Aorta (tissue), 5 donors: ENCODE measurements around the gene SPIB. TPM values are rescaled to one million over a fixed set of nuclear protein-coding genes. Genes with fewer than 3 reads are reported as not detected.

Source experiments
- ATAC-seq: fragments of 200-7000 bp; cut with Tn5 transposase; one replicate; pipeline ENCODE4 v1.9.1; 2022; ENCODE audit warnings: moderate library complexity; ENCODE audit not compliant: low FRiP score
- DNase-seq, 2 donors: peaks; one replicate each; pipeline ENCODE4 v3.0.0-alpha.2; 2020
- H3K27ac ChIP-seq, 2 donors: one replicate each; pipeline ENCODE4 v1.5.1; 2013; ENCODE audit warnings: low read length in 2 of 2, mild to moderate bottlenecking in 2 of 2, moderate library complexity in 2 of 2, control low read depth in 1 of 2, inconsistent platforms in 1 of 2, low read depth in 1 of 2
- H3K27me3 ChIP-seq, 2 donors: one replicate each; pipeline ENCODE4 v1.6.1; 2013; ENCODE audit warnings: control low read depth in 1 of 2, low read length in 1 of 2, mild to moderate bottlenecking in 1 of 2, moderate library complexity in 1 of 2; ENCODE audit not compliant: insufficient read depth in 2 of 2, control insufficient read depth in 1 of 2
- H3K36me3 ChIP-seq, 2 donors: one replicate each; pipeline ENCODE4 v1.6.1; 2013; ENCODE audit warnings: control low read depth in 1 of 2, low read length in 1 of 2, mild to moderate bottlenecking in 1 of 2; ENCODE audit not compliant: insufficient read depth in 2 of 2, control insufficient read depth in 1 of 2
- H3K4me1 ChIP-seq, 2 donors: one replicate each; pipeline ENCODE4 v1.6.1; 2013; ENCODE audit warnings: low read length in 2 of 2, control low read depth in 1 of 2, mild to moderate bottlenecking in 1 of 2, moderate library complexity in 1 of 2; ENCODE audit not compliant: insufficient read depth in 2 of 2, control insufficient read depth in 1 of 2
- H3K4me3 ChIP-seq, 2 donors: one replicate each; pipeline ENCODE4 v1.5.1; 2013; ENCODE audit warnings: low read length in 2 of 2, control low read depth in 1 of 2, mild to moderate bottlenecking in 1 of 2
- H3K9me3 ChIP-seq: one replicate; pipeline ENCODE4 v1.6.1; 2013; ENCODE audit warnings: mild to moderate bottlenecking, low read length; ENCODE audit not compliant: control insufficient read depth
- WGBS, 2 donors: extraction: QIAGEN DNeasy Blood & Tissue Kit; methylation state at CpG; one replicate each; pipeline ENCODE4 v1.1.7; 2013; 5-methylcytosine and 5-hydroxymethylcytosine counted together
- intact Hi-C, 2 donors: fragments of 100-400 bp; cut with DNase I; formaldehyde crosslinking; loops; one replicate each; pipeline versions ENCODE4 v1.14.2 to v1.15.0; 2022
- polyA plus RNA-seq, 2 donors: library from polyadenylated mRNA; stranded (reverse); fragments of 200-250 nt; gene quantifications; one replicate each; pipeline ENCODE4 v1.2.3, GENCODE V29; 2013
- total RNA-seq, 2 donors: library from RNA; stranded (reverse); fragmentation: NEBNext Ultra II Directional; extraction: Animal tissue kit (Norgen Biotek cat#: 25700); gene quantifications; one replicate each; pipeline ENCODE4 v1.2.1, GENCODE V29; 2021
- donor health status: healthy with polysubstance abuse.
- donor health status: Bipolar disorder and iron deficiency.
- donor health status: DM: no; HTN: no; CAD: no.
- donor health status: DM: no; HTN: no; CAD: no.
- donor health status: DM: yes; HTN: yes; CAD: no.

Gene SPIB
- total and polyA plus RNA-seq, 4 donors = 0.05 to 5.1 (median 0.55) TPM

GRCh38 chr19:50422397-50423278 is 3.9 kb downstream of the SPIB start:
- no peaks in the 10 kb centered on the region for H3K27me3 ChIP-seq
- ATAC-seq = no peak

GRCh38 chr19:50423279-50424113 is 4.8 kb downstream of the SPIB start:
- H3K4me1 ChIP-seq = no peaks in the 10 kb centered on the region
- intact Hi-C loops = no loop called here
- H3K36me3 ChIP-seq = no peaks in the 10 kb centered on the region
- DNase-seq (no peak), ATAC-seq (no peak)
- no peaks in the 10 kb centered on the region for H3K27me3 ChIP-seq
- 85 to 86% methylated on average over 22 of the region's 22 CpGs for WGBS, 2 donors
- no peak overlapping the region for H3K27ac ChIP-seq
- no peaks in the 10 kb centered on the region for H3K9me3 ChIP-seq
- H3K4me3 ChIP-seq = no peak overlapping the region

More at GRCh38 chr19:50422397-50423278, 3.9 kb downstream of the SPIB start:
- no peak for DNase-seq
- intact Hi-C loops = no loop called here
- H3K27ac ChIP-seq = no peak overlapping the region
- no peaks in the 10 kb centered on the region for H3K36me3 ChIP-seq
- no peak overlapping the region for H3K4me3 ChIP-seq
- H3K4me1 ChIP-seq = no peaks in the 10 kb centered on the region
- H3K9me3 ChIP-seq = no peaks in the 10 kb centered on the region
- 85 to 88% methylated on average over 17 to 18 of the region's 18 CpGs for WGBS, 2 donors

- intact Hi-C loops = no loop called here
- H3K36me3 ChIP-seq = no peaks in the 10 kb centered on the region
- H3K9me3 ChIP-seq = no peaks in the 10 kb centered on the region
- H3K27me3 ChIP-seq = no peaks in the 10 kb centered on the region
- ATAC-seq (no peak), DNase-seq (no peak)
- WGBS, 2 donors = 68 to 91% methylated on average over 7 of the region's 7 CpGs
- no peak overlapping the region for H3K4me3 ChIP-seq
- no peak overlapping the region for H3K27ac ChIP-seq
- H3K4me1 ChIP-seq = no peaks in the 10 kb centered on the region
These were observed 6.8 kb downstream of the SPIB start for GRCh38 chr19:50425581-50425980.

GRCh38 chr19:50427318-50427925 is 8.7 kb downstream of the SPIB start:
- Histone ChIP-seq H3K9me3 (no peaks in the 10 kb centered on the region), H3K27ac (no peak overlapping the region), H3K36me3 (no peaks in the 10 kb centered on the region), H3K4me1 (no peaks in the 10 kb centered on the region), H3K4me3 (no peak overlapping the region), H3K27me3 (no peaks in the 10 kb centered on the region)
- intact Hi-C loops = no loop called here
- no peak for ATAC-seq
- WGBS, 2 donors = 82 to 83% methylated on average over 26 of the region's 26 CpGs
- no peak for DNase-seq

- ATAC-seq (peak; percentile 66), DNase-seq (peak; percentile 90 to 97)
- H3K36me3 ChIP-seq = no peaks in the 10 kb centered on the region
- H3K4me3 ChIP-seq = no peak overlapping the region
- no peaks in the 10 kb centered on the region for H3K4me1 ChIP-seq
- H3K27ac ChIP-seq = no peak overlapping the region
- H3K9me3 ChIP-seq = no peaks in the 10 kb centered on the region
- WGBS, 2 donors = 10 to 13% methylated on average over 36 to 38 of the region's 38 CpGs
- H3K27me3 ChIP-seq = no peaks in the 10 kb centered on the region
- intact Hi-C loops = no loop called here
These were observed 9.3 kb downstream of the SPIB start for GRCh38 chr19:50427997-50428425.

GRCh38 chr19:50428772-50429463 is 10.2 kb downstream of the SPIB start:
- no peak overlapping the region for H3K4me3 ChIP-seq
- no peaks in the 10 kb centered on the region for H3K27me3 ChIP-seq
- H3K4me1 ChIP-seq = no peaks in the 10 kb centered on the region
- no peak for ATAC-seq
- no peaks in the 10 kb centered on the region for H3K36me3 ChIP-seq
- no peak overlapping the region for H3K27ac ChIP-seq
- intact Hi-C loops = no loop called here
- no peaks in the 10 kb centered on the region for H3K9me3 ChIP-seq
- 84 to 87% methylated on average over 7 of the region's 7 CpGs for WGBS, 2 donors
- no peak for DNase-seq

- WGBS, 2 donors = 21 to 25% methylated on average over 13 of the region's 13 CpGs
- no peaks in the 10 kb centered on the region for H3K36me3 ChIP-seq
- no peaks in the 10 kb centered on the region for H3K9me3 ChIP-seq
- no peak overlapping the region for H3K27ac ChIP-seq
- H3K27me3 ChIP-seq = no peaks in the 10 kb centered on the region
- DNase-seq (no peak), ATAC-seq (no peak)
- no peak overlapping the region for H3K4me3 ChIP-seq
- no peaks in the 10 kb centered on the region for H3K4me1 ChIP-seq
- intact Hi-C loops = no loop called here
These were observed 12.2 kb downstream of the SPIB start for GRCh38 chr19:50430888-50431342.
